Amniotic stem cell (primary cell): ENCODE results near the gene FAM156B.
"Not testable (repeated sequence)": the region's sequence is repeated elsewhere in the genome, so short reads cannot be mapped to it uniquely, and the experiment has no call there.

Source experiments
- DNase-seq: peaks from one replicate; lab custom pipeline; 2025; lab: John Stamatoyannopoulos, UW

FAM156B gene

GRCh38 chrX:52923781-52924241 is 26.7 kb downstream of the FAM156B start:
- DNase-seq = no peak

- not testable (repeated sequence) for DNase-seq
Measured at GRCh38 chrX:52930214-52930613, 33.1 kb downstream of the FAM156B start.

- no peak for DNase-seq
Measured at GRCh38 chrX:52933213-52933612, 36.1 kb downstream of the FAM156B start.

DNA sequence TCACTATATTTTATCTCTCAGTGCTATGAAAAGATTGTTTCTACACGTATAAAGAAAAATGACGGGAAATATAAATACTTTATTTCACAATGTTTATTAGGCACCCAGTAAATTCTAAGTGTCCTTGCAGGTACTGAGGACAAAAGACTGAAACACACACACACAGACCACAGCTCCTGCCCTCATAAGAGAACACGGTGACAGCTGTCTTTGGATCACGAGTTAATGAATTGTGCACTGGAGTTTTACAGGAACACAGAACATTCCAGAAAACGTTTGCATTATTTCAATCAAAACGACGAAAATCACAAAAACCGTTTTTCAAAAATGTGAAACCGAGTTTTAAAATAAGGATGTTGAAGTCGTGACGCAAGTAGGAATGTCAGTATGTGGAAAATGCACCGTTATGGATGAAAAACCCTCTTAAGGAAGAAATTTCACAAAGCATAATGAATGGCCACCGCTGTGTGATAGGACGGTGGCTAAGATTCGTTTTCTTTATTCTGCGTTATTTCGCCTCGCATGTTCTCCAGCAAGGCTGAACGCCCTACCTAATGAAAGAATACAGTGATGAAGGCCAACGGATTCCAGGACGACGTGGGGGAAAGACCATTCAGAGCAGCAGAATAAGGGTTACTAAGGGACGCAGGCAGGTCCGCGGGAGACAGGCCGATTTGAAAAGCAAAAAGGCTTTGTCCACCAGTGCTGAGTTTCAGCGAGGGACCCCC is 37.0 kb downstream of the FAM156B start:
- no peak for DNase-seq

- DNase-seq = peak; percentile 87
Measured at GRCh38 chrX:52934704-52935469, 37.8 kb downstream of the FAM156B start.

- DNase-seq = not testable (repeated sequence)
Measured at GRCh38 chrX:52935470-52935784, 38.3 kb downstream of the FAM156B start.

- not testable (repeated sequence) for DNase-seq
Measured at GRCh38 chrX:52940704-52941103, 43.6 kb downstream of the FAM156B start.

- not testable (repeated sequence) for DNase-seq
Measured at GRCh38 chrX:52941728-52942127, 44.6 kb downstream of the FAM156B start.

DNA sequence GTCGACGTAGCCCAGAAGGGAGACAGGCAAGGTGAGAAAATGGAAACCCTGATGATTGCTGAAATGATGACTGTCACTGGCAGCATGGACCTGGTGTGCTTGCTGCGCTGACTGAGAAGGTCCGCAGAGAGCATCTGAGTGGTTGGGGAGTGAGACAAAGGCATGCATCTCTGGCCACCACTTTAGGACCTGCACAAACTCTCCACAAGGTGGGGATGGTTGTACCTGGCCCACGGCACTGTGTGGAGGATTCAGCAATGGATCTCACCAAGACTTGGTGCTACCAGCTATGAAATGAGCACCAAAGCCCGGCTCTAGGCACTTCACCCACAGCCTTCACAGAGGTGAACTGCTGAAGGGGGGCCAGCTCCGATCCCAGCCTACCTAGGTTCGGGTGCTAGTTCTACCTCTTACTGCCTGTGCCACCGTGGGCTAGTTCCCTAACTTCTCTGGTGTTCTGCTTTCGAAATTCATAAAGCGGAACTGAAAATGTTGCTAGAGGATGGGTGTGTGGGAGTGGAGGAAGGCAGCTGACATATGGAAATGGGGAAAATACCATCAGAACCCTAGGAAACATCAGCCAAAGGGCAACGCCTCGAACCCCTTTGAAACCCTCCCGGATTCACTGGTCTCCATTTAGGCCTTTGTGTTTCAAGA is 48.8 kb downstream of the FAM156B start:
- not testable (repeated sequence) for DNase-seq

GRCh38 chrX:52947501-52947900 is 50.4 kb downstream of the FAM156B start:
- DNase-seq = not testable (repeated sequence)

- DNase-seq = not testable (repeated sequence)
Measured at GRCh38 chrX:52948265-52948664, 51.1 kb downstream of the FAM156B start.

- not testable (repeated sequence) for DNase-seq
Measured at GRCh38 chrX:52949325-52949724, 52.2 kb downstream of the FAM156B start.

DNA sequence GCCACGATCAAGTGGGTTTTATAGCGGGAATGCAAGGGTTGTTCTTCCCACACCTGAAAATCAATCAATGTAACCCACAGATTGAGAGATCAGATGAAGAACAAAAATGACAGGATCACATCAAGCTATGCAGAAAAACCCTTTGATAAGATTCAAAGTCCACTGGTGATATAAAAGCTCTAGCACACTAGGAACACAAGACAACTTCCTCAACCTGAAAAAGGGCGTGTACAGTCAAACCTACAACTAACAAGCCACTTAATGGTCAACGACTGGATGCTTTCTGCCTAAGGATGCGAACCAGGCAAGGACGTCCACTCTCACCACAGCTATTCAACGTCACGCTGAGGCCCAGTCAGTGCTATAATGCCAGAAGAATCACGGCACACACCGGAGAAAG is 52.8 kb downstream of the FAM156B start:
- not testable (repeated sequence) for DNase-seq
